GM23338 (cell line): Measurements from ENCODE around the gene GPHA2. TPM values are rescaled to one million over a fixed set of nuclear protein-coding genes. Genes with fewer than 3 reads are reported as not detected.

ENCODE experiments used
- ATAC-seq: fragments of 200-7000 bp; cut with Tn5 transposase; 3 replicates; pipeline ENCODE4 v1.9.1; 2020
- DNase-seq: peaks from one replicate; pipeline ENCODE4 v3.0.0-alpha.2; 2015; ENCODE audit warnings: low spot score
- H2AFZ ChIP-seq: fragments of 200-600 bp; sonication (generic); 2 replicates; pipeline ENCODE4 v1.8.0; 2016; ENCODE audit warnings: antibody characterized with exemption, mild to moderate bottlenecking, moderate library complexity
- H3F3A ChIP-seq: fragments of 200-600 bp; sonication (generic); replicated peaks from 2 replicates; pipeline ENCODE4 v1.8.0; 2017; ENCODE audit warnings: antibody characterized with exemption, mixed run types, low read depth
- H3K27ac ChIP-seq: fragments of 200-600 bp; sonication (generic); 2 replicates; pipeline ENCODE4 v1.6.1; 2016; ENCODE audit warnings: low read depth
- H3K27me3 ChIP-seq: fragments of 200-600 bp; sonication (generic); 2 replicates; pipeline ENCODE4 v1.8.0; 2016; ENCODE audit warnings: mild to moderate bottlenecking, mixed run types, moderate library complexity; ENCODE audit not compliant: insufficient read depth
- H3K36me3 ChIP-seq: fragments of 200-600 bp; sonication (generic); 2 replicates; pipeline ENCODE4 v1.8.0; 2016; ENCODE audit warnings: mild to moderate bottlenecking; ENCODE audit not compliant: insufficient read depth
- H3K4me1 ChIP-seq: fragments of 200-600 bp; sonication (generic); 2 replicates; pipeline ENCODE4 v1.8.0; 2016; ENCODE audit warnings: mild to moderate bottlenecking, moderate library complexity; ENCODE audit not compliant: insufficient read depth
- H3K4me2 ChIP-seq: fragments of 200-600 bp; sonication (generic); 2 replicates; pipeline ENCODE4 v1.7.1; 2017; ENCODE audit warnings: mixed run types
- H3K4me3 ChIP-seq: fragments of 200-600 bp; sonication (generic); 2 replicates; pipeline ENCODE4 v1.6.1; 2016; ENCODE audit warnings: mixed run types
- H3K79me2 ChIP-seq: fragments of 200-600 bp; sonication (generic); replicated peaks from 2 replicates; pipeline ENCODE4 v1.8.0; 2017; ENCODE audit warnings: mild to moderate bottlenecking; ENCODE audit not compliant: insufficient read depth
- H3K9me2 ChIP-seq: fragments of 200-600 bp; sonication (generic); 2 replicates; pipeline ENCODE4 v1.8.0; 2017; ENCODE audit not compliant: insufficient read depth
- H4K20me1 ChIP-seq: fragments of 200-600 bp; sonication (generic); replicated peaks from 2 replicates; pipeline ENCODE4 v1.8.0; 2017; ENCODE audit warnings: mild to moderate bottlenecking; ENCODE audit not compliant: insufficient read depth
- H3K27ac Mint-ChIP-seq: 2 replicates; pipeline ENCODE4 v1.8.0; 2020; ENCODE audit warnings: inconsistent platforms, mild to moderate bottlenecking, moderate library complexity, mixed read lengths
- H3K27me3 Mint-ChIP-seq: 3 replicates; pipeline ENCODE4 v1.8.0; 2022; ENCODE audit warnings: low read depth, mild to moderate bottlenecking, moderate library complexity, mixed read lengths, inconsistent platforms; ENCODE audit not compliant: insufficient read depth, poor library complexity
- H3K36me3 Mint-ChIP-seq: 3 replicates; pipeline ENCODE4 v1.8.0; 2021; ENCODE audit warnings: low read depth, mild to moderate bottlenecking, inconsistent platforms, moderate library complexity, mixed read lengths
- H3K4me1 Mint-ChIP-seq: 3 replicates; pipeline ENCODE4 v1.8.0; 2020; ENCODE audit warnings: mild to moderate bottlenecking, inconsistent platforms, mixed read lengths
- H3K4me3 Mint-ChIP-seq: 3 replicates; pipeline ENCODE4 v1.8.0; 2021; ENCODE audit warnings: moderate library complexity, mild to moderate bottlenecking, inconsistent platforms, mixed read lengths
- H3K9me3 Mint-ChIP-seq: 3 replicates; pipeline ENCODE4 v1.8.0; 2020; ENCODE audit warnings: moderate library complexity, mild to moderate bottlenecking, inconsistent platforms, mixed read lengths
- CREB1 ChIP-seq: fragments of 250-450 bp; sonication (Bioruptor Pico); IDR thresholded peaks from 2 replicates; pipeline ENCODE4 v1.5.0; 2020; ENCODE audit warnings: low read depth, mild to moderate bottlenecking, moderate library complexity
- EZH2 ChIP-seq: fragments of 200-600 bp; sonication (generic); IDR thresholded peaks from one replicate; pipeline ENCODE4 v1.8.0; 2017; ENCODE audit warnings: antibody characterized with exemption, mild to moderate bottlenecking, low read depth; ENCODE audit not compliant: unreplicated experiment
- EZH2phosphoT487 ChIP-seq: fragments of 200-600 bp; sonication (generic); IDR thresholded peaks from one replicate; pipeline ENCODE4 v1.8.1; 2018; ENCODE audit warnings: antibody characterized with exemption; ENCODE audit not compliant: unreplicated experiment
- JUNB ChIP-seq: IDR thresholded peaks from one replicate; pipeline ENCODE4 v1.6.1; 2016; ENCODE audit warnings: antibody characterized with exemption; ENCODE audit not compliant: unreplicated experiment
- NANOG ChIP-seq: IDR thresholded peaks from 2 replicates; pipeline ENCODE4 v1.6.1; 2016; ENCODE audit warnings: antibody characterized with exemption, borderline replicate concordance
- POLR2AphosphoS5 ChIP-seq: IDR thresholded peaks from 2 replicates; pipeline ENCODE4 v1.6.1; 2016; ENCODE audit warnings: antibody characterized with exemption, low read depth
- STAT1 ChIP-seq: IDR thresholded peaks from one replicate; pipeline ENCODE4 v1.6.1; 2016; ENCODE audit warnings: antibody characterized with exemption; ENCODE audit not compliant: unreplicated experiment
- ZNF114 ChIP-seq: fragments of 250-450 bp; sonication (Bioruptor Pico); IDR thresholded peaks from 2 replicates; pipeline ENCODE4 v1.5.0; 2020; ENCODE audit warnings: mild to moderate bottlenecking, moderate library complexity
- ZNF331 ChIP-seq: fragments of 250-450 bp; sonication (Bioruptor Pico); IDR thresholded peaks from 2 replicates; pipeline ENCODE4 v1.5.0; 2020; ENCODE audit warnings: low read depth, mild to moderate bottlenecking, moderate library complexity
- polyA plus RNA-seq: library from polyadenylated mRNA; unstranded; fragments of >200 nt; fragmentation: Nextera tagmentation; extraction: Ambion mirVana; gene quantifications from 2 replicates; pipeline ENCODE4 v1.2.1, GENCODE V29; 2016
- total RNA-seq: library from RNA; depleted of rRNA; stranded (reverse); fragments of >200 nt; shearing (Covaris generic); gene quantifications from 2 replicates; pipeline ENCODE4 v1.2.3, GENCODE V29; 2014
- TF ChIP-seq, protein P1 (sequence below): IDR thresholded peaks from one replicate; pipeline ENCODE4 v1.6.1; 2018; ENCODE audit warnings: antibody characterized with exemption; ENCODE audit not compliant: unreplicated experiment
- TF ChIP-seq, protein P2 (sequence below): IDR thresholded peaks from 2 replicates; pipeline ENCODE4 v1.6.1; 2016; ENCODE audit warnings: antibody characterized with exemption
- TF ChIP-seq, protein P3 (sequence below): fragments of 250-450 bp; sonication (Bioruptor Pico); IDR thresholded peaks from 2 replicates; pipeline ENCODE4 v1.5.0; 2020; ENCODE audit warnings: mild to moderate bottlenecking, moderate library complexity
- TF ChIP-seq, protein P4 (sequence below), 2 experiments: fragments of 200-600 bp in 1 of 2; sonication (generic) in 1 of 2; conservative IDR thresholded peaks; 2 replicates each; pipeline versions ENCODE4 v1.5.1 to v1.6.1; 2016 to 2017; ENCODE audit warnings: antibody characterized with exemption in 2 of 2, low read depth in 2 of 2, mild to moderate bottlenecking in 2 of 2, moderate library complexity in 1 of 2

The GPHA2 gene
- total and polyA plus RNA-seq, 2 experiments from 2014 or later = 0.83 to 1.8 TPM

DNA sequence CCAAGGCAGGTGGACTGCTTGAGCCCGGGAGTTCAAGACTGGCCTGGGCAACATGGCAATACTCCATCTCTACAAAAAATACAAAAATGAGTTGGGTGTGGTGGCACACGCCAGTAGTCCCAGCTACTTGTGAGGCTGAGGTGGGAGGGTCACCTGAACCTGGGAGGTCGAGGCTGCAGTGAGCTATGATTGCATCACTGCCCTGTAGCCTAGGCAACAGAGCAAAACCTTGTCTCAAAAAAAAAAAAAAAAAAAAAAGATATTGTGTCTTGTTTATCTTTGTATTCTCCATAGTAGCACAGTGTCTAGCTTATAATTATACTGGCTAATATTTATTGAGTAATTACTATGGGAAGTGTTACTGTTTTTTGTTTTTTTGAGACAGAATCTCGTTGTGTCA lies 15.8 kb upstream of the GPHA2 start:
- no peaks in the 10 kb centered on the region for H3K36me3 Mint-ChIP-seq

More for the DNA sequence above, 15.8 kb upstream of the GPHA2 start:
- H3K9me3 Mint-ChIP-seq = no peaks in the 10 kb centered on the region
- no peak overlapping the region for H3K4me3 Mint-ChIP-seq
- H3K4me1 Mint-ChIP-seq = no peaks in the 10 kb centered on the region
- H3K27ac ChIP-seq = no peak overlapping the region
- ATAC-seq (no peak), DNase-seq (no peak)
- H3F3A ChIP-seq = no peaks in the 10 kb centered on the region
- H3K4me3 ChIP-seq = no peak overlapping the region
- H3K27me3 ChIP-seq = no peaks in the 10 kb centered on the region
- H3K36me3 ChIP-seq = no peaks in the 10 kb centered on the region
- H3K27me3 Mint-ChIP-seq = peaks cover 3% of the 10 kb centered on the region
- H3K79me2 ChIP-seq = no peaks in the 10 kb centered on the region
- H3K4me2 ChIP-seq = no peak overlapping the region
- no peaks in the 10 kb centered on the region for H3K4me1 ChIP-seq
- TF ChIP-seq STAT1 (no peak), NANOG (no peak), JUNB (no peak), EZH2phosphoT487 (no peak), EZH2 (no peak), ZNF331 (no peak), ZNF114 (CRISPR knock-in tag) (no peak), CREB1 (CRISPR knock-in tag) (no peak), POLR2AphosphoS5 (no peak)
- TF ChIP-seq, protein P1, sequence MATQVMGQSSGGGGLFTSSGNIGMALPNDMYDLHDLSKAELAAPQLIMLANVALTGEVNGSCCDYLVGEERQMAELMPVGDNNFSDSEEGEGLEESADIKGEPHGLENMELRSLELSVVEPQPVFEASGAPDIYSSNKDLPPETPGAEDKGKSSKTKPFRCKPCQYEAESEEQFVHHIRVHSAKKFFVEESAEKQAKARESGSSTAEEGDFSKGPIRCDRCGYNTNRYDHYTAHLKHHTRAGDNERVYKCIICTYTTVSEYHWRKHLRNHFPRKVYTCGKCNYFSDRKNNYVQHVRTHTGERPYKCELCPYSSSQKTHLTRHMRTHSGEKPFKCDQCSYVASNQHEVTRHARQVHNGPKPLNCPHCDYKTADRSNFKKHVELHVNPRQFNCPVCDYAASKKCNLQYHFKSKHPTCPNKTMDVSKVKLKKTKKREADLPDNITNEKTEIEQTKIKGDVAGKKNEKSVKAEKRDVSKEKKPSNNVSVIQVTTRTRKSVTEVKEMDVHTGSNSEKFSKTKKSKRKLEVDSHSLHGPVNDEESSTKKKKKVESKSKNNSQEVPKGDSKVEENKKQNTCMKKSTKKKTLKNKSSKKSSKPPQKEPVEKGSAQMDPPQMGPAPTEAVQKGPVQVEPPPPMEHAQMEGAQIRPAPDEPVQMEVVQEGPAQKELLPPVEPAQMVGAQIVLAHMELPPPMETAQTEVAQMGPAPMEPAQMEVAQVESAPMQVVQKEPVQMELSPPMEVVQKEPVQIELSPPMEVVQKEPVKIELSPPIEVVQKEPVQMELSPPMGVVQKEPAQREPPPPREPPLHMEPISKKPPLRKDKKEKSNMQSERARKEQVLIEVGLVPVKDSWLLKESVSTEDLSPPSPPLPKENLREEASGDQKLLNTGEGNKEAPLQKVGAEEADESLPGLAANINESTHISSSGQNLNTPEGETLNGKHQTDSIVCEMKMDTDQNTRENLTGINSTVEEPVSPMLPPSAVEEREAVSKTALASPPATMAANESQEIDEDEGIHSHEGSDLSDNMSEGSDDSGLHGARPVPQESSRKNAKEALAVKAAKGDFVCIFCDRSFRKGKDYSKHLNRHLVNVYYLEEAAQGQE = no peak
- TF ChIP-seq, protein P2, sequence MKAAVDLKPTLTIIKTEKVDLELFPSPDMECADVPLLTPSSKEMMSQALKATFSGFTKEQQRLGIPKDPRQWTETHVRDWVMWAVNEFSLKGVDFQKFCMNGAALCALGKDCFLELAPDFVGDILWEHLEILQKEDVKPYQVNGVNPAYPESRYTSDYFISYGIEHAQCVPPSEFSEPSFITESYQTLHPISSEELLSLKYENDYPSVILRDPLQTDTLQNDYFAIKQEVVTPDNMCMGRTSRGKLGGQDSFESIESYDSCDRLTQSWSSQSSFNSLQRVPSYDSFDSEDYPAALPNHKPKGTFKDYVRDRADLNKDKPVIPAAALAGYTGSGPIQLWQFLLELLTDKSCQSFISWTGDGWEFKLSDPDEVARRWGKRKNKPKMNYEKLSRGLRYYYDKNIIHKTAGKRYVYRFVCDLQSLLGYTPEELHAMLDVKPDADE = no peak
- TF ChIP-seq, protein P3, sequence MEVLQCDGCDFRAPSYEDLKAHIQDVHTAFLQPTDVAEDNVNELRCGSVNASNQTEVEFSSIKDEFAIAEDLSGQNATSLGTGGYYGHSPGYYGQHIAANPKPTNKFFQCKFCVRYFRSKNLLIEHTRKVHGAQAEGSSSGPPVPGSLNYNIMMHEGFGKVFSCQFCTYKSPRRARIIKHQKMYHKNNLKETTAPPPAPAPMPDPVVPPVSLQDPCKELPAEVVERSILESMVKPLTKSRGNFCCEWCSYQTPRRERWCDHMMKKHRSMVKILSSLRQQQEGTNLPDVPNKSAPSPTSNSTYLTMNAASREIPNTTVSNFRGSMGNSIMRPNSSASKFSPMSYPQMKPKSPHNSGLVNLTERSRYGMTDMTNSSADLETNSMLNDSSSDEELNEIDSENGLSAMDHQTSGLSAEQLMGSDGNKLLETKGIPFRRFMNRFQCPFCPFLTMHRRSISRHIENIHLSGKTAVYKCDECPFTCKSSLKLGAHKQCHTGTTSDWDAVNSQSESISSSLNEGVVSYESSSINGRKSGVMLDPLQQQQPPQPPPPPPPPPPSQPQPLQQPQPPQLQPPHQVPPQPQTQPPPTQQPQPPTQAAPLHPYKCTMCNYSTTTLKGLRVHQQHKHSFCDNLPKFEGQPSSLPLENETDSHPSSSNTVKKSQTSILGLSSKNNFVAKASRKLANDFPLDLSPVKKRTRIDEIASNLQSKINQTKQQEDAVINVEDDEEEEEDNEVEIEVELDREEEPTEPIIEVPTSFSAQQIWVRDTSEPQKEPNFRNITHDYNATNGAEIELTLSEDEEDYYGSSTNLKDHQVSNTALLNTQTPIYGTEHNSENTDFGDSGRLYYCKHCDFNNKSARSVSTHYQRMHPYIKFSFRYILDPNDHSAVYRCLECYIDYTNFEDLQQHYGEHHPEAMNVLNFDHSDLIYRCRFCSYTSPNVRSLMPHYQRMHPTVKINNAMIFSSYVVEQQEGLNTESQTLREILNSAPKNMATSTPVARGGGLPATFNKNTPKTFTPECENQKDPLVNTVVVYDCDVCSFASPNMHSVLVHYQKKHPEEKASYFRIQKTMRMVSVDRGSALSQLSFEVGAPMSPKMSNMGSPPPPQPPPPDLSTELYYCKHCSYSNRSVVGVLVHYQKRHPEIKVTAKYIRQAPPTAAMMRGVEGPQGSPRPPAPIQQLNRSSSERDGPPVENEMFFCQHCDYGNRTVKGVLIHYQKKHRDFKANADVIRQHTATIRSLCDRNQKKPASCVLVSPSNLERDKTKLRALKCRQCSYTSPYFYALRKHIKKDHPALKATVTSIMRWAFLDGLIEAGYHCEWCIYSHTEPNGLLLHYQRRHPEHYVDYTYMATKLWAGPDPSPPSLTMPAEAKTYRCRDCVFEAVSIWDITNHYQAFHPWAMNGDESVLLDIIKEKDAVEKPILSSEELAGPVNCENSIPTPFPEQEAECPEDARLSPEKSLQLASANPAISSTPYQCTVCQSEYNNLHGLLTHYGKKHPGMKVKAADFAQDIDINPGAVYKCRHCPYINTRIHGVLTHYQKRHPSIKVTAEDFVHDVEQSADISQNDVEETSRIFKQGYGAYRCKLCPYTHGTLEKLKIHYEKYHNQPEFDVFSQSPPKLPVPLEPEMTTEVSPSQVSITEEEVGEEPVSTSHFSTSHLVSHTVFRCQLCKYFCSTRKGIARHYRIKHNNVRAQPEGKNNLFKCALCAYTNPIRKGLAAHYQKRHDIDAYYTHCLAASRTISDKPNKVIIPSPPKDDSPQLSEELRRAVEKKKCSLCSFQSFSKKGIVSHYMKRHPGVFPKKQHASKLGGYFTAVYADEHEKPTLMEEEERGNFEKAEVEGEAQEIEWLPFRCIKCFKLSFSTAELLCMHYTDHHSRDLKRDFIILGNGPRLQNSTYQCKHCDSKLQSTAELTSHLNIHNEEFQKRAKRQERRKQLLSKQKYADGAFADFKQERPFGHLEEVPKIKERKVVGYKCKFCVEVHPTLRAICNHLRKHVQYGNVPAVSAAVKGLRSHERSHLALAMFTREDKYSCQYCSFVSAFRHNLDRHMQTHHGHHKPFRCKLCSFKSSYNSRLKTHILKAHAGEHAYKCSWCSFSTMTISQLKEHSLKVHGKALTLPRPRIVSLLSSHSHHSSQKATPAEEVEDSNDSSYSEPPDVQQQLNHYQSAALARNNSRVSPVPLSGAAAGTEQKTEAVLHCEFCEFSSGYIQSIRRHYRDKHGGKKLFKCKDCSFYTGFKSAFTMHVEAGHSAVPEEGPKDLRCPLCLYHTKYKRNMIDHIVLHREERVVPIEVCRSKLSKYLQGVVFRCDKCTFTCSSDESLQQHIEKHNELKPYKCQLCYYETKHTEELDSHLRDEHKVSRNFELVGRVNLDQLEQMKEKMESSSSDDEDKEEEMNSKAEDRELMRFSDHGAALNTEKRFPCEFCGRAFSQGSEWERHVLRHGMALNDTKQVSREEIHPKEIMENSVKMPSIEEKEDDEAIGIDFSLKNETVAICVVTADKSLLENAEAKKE (CRISPR knock-in tag) = no peak
- TF ChIP-seq, protein P4, sequence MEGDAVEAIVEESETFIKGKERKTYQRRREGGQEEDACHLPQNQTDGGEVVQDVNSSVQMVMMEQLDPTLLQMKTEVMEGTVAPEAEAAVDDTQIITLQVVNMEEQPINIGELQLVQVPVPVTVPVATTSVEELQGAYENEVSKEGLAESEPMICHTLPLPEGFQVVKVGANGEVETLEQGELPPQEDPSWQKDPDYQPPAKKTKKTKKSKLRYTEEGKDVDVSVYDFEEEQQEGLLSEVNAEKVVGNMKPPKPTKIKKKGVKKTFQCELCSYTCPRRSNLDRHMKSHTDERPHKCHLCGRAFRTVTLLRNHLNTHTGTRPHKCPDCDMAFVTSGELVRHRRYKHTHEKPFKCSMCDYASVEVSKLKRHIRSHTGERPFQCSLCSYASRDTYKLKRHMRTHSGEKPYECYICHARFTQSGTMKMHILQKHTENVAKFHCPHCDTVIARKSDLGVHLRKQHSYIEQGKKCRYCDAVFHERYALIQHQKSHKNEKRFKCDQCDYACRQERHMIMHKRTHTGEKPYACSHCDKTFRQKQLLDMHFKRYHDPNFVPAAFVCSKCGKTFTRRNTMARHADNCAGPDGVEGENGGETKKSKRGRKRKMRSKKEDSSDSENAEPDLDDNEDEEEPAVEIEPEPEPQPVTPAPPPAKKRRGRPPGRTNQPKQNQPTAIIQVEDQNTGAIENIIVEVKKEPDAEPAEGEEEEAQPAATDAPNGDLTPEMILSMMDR (conservative IDR thresholded peaks at IDR 0.05; ENCODE audit: low read depth in 2 of 2) = no peak
- H2AFZ ChIP-seq = no peak overlapping the region
- no peak overlapping the region for H3K27ac Mint-ChIP-seq
- no peaks in the 10 kb centered on the region for H3K9me2 ChIP-seq
- H4K20me1 ChIP-seq = no peaks in the 10 kb centered on the region
